GM12872 (cell line): ENCODE data around the gene AP1S2.

Experiments used
- CTCF ChIP-seq: IDR thresholded peaks from 3 replicates; pipeline ENCODE4 v1.5.1; 2011; ENCODE audit warnings: low read depth, mild to moderate bottlenecking, low read length, moderate library complexity; ENCODE audit not compliant: insufficient read depth

AP1S2 gene

GRCh38 chrX:15882704-15883539, 28.3 kb upstream of the AP1S2 start:
- no peak for TF ChIP-seq CTCF

- no peak for TF ChIP-seq CTCF
These were observed 26.8 kb upstream of the AP1S2 start for GRCh38 chrX:15881381-15881897.

GRCh38 chrX:15877380-15877779, 22.8 kb upstream of the AP1S2 start:
- TF ChIP-seq CTCF = no peak

GRCh38 chrX:15874672-15875071, 20.1 kb upstream of the AP1S2 start:
- TF ChIP-seq CTCF = no peak

- TF ChIP-seq CTCF = no peak
These were observed 19.0 kb upstream of the AP1S2 start for GRCh38 chrX:15873566-15873965.

GRCh38 chrX:15870310-15870709, 15.7 kb upstream of the AP1S2 start:
- TF ChIP-seq CTCF = no peak

GRCh38 chrX:15869695-15870094, 15.1 kb upstream of the AP1S2 start:
- TF ChIP-seq CTCF = no peak
